Endodermal cell (in vitro differentiated cells): ENCODE data around the gene MTUS2. TPM values are rescaled to one million over a fixed set of nuclear protein-coding genes. Genes with fewer than 3 reads are reported as not detected.

Experiments used
- DNase-seq: peaks from one replicate; pipeline ENCODE4 v3.0.0-alpha.2; 2017
- H3K27ac ChIP-seq: 2 replicates; pipeline ENCODE4 v1.5.1; 2013; ENCODE audit warnings: mild to moderate bottlenecking, low read depth, low read length, moderate library complexity
- H3K27me3 ChIP-seq: 2 replicates; pipeline ENCODE4 v1.6.1; 2013; ENCODE audit warnings: mild to moderate bottlenecking, low read length, moderate library complexity; ENCODE audit not compliant: insufficient read depth, control insufficient read depth, poor library complexity, severe bottlenecking
- H3K36me3 ChIP-seq: 2 replicates; pipeline ENCODE4 v1.7.0; 2013; ENCODE audit warnings: mild to moderate bottlenecking, low read length, moderate library complexity; ENCODE audit not compliant: control insufficient read depth, insufficient read depth
- H3K4me1 ChIP-seq: one replicate; pipeline ENCODE4 v1.7.0; 2013; ENCODE audit warnings: low read length; ENCODE audit not compliant: control insufficient read depth, insufficient read depth
- H3K4me3 ChIP-seq: 2 replicates; pipeline ENCODE4 v1.5.1; 2013; ENCODE audit warnings: mild to moderate bottlenecking, low read length, moderate library complexity
- H3K9ac ChIP-seq: 2 replicates; pipeline ENCODE4 v1.6.1; 2013; ENCODE audit warnings: mild to moderate bottlenecking, low read length, moderate library complexity; ENCODE audit not compliant: poor library complexity, severe bottlenecking; ENCODE audit errors: extremely low read depth
- H3K9me3 ChIP-seq: 2 replicates; pipeline ENCODE4 v1.6.1; 2013; ENCODE audit warnings: mild to moderate bottlenecking, low read length, moderate library complexity; ENCODE audit not compliant: control insufficient read depth
- H3K27ac Mint-ChIP-seq: 2 replicates; pipeline ENCODE4 v1.8.0; 2020; ENCODE audit warnings: mixed read lengths
- H3K27me3 Mint-ChIP-seq: 2 replicates; pipeline ENCODE4 v1.8.0; 2021; ENCODE audit warnings: mild to moderate bottlenecking, mixed read lengths; ENCODE audit not compliant: insufficient read depth
- H3K36me3 Mint-ChIP-seq: 2 replicates; pipeline ENCODE4 v1.8.0; 2020; ENCODE audit warnings: low read depth, mixed read lengths
- H3K4me1 Mint-ChIP-seq: 2 replicates; pipeline ENCODE4 v1.8.0; 2020; ENCODE audit warnings: mixed read lengths
- H3K4me3 Mint-ChIP-seq: 2 replicates; pipeline ENCODE4 v1.8.0; 2020; ENCODE audit warnings: mild to moderate bottlenecking, moderate library complexity, mixed read lengths
- H3K9me3 Mint-ChIP-seq: 2 replicates; pipeline ENCODE4 v1.8.0; 2020; ENCODE audit warnings: mild to moderate bottlenecking, mixed read lengths
- WGBS, 2 experiments: methylation state at CpG; one replicate each; pipeline versions ENCODE4 v1.1.5 to v1.1.7; 2013; ENCODE audit warnings: missing lambda C conversion rate in 2 of 2, mixed read lengths in 1 of 2; ENCODE audit not compliant: insufficient coverage in 1 of 2, insufficient read length in 1 of 2; 5-methylcytosine and 5-hydroxymethylcytosine counted together
- total RNA-seq, 2 donors: library from RNA; stranded (reverse); fragmentation: NEBNext Ultra II Directional in 1 of 2; extraction: Animal tissue kit (Norgen Biotek cat#: 25700) in 1 of 2; gene quantifications; 2 replicates in 1 of 2; 3 replicates in 1 of 2; pipeline ENCODE4 v1.2.1, GENCODE V29; 2021
- TF ChIP-seq, protein P1 (sequence below): fragments of 200-600 bp; sonication (generic); conservative IDR thresholded peaks from 2 replicates; pipeline ENCODE4 v1.5.0; 2021; ENCODE audit warnings: antibody characterized with exemption, mild to moderate bottlenecking

MTUS2 gene
- total RNA-seq, 2 donors from 2014 or later = 1.2 to 1.3 TPM

DNA sequence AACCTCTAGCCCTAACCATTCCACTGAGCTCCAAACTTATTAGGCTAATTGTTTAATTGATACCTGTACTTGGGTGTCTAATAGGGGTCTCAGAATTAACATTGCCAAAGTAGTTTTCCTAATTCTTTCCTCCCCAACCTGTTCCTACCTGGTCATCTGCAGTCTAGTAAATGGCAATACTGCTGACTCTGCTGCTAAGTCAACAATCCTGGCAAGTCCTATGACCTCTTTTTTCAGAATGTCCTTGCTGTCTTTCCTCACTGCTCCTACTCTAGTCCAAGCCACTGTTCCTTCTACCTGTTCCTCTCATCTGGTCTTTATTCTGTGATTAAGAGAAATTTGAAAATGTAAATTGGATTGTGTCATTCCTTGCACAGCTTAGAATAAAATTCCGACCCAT lies 143.9 kb downstream of the MTUS2 start:
- Mint-ChIP-seq H3K4me3 (no peak overlapping the region), H3K36me3 (no peaks in the 10 kb centered on the region), H3K27me3 (peaks cover 7% of the 10 kb centered on the region), H3K27ac (no peak overlapping the region), H3K4me1 (no peaks in the 10 kb centered on the region), H3K9me3 (no peaks in the 10 kb centered on the region)
- no peak for DNase-seq
- Histone ChIP-seq H3K4me3 (no peak overlapping the region), H3K9me3 (peaks cover 21% of the 10 kb centered on the region), H3K27me3 (no peaks in the 10 kb centered on the region), H3K4me1 (no peaks in the 10 kb centered on the region), H3K9ac (no peak overlapping the region), H3K36me3 (no peaks in the 10 kb centered on the region), H3K27ac (no peak overlapping the region)
- TF ChIP-seq, protein P1, sequence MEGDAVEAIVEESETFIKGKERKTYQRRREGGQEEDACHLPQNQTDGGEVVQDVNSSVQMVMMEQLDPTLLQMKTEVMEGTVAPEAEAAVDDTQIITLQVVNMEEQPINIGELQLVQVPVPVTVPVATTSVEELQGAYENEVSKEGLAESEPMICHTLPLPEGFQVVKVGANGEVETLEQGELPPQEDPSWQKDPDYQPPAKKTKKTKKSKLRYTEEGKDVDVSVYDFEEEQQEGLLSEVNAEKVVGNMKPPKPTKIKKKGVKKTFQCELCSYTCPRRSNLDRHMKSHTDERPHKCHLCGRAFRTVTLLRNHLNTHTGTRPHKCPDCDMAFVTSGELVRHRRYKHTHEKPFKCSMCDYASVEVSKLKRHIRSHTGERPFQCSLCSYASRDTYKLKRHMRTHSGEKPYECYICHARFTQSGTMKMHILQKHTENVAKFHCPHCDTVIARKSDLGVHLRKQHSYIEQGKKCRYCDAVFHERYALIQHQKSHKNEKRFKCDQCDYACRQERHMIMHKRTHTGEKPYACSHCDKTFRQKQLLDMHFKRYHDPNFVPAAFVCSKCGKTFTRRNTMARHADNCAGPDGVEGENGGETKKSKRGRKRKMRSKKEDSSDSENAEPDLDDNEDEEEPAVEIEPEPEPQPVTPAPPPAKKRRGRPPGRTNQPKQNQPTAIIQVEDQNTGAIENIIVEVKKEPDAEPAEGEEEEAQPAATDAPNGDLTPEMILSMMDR = no peak
- WGBS, 2 experiments = 79% methylated on average over 1 of the region's 1 CpG; no CpG with 5 or more reads in 1 of the 2 experiments

DNA sequence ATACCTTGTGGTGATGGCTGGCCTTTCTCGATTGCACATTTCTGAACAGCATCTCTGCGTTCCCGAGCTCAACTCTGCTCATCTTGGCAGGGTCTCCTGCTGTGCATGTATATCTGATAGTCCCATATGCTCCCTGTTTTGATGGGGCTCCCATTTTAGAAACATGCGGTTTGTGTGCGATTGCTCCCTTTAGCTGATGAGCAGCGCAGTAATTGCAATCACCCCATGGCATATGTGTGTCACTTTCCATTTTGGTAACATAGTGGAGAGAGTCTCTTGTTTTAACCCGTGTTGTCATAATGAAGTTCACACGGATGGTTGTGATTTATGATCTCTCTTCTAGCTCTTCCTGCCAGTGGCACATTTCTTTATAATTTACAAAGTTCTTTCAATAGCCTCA lies 144.7 kb downstream of the MTUS2 start:
- Histone ChIP-seq H3K4me3 (no peak overlapping the region), H3K9ac (no peak overlapping the region), H3K4me1 (no peaks in the 10 kb centered on the region), H3K9me3 (peaks cover 20% of the 10 kb centered on the region), H3K36me3 (no peaks in the 10 kb centered on the region), H3K27ac (no peak overlapping the region), H3K27me3 (no peaks in the 10 kb centered on the region)
- no peaks in the 10 kb centered on the region for H3K4me1 Mint-ChIP-seq
- H3K27me3 Mint-ChIP-seq = peaks cover 7% of the 10 kb centered on the region
- TF ChIP-seq, protein P1 = no peak
- DNase-seq = no peak
- H3K4me3 Mint-ChIP-seq = no peak overlapping the region
- H3K9me3 Mint-ChIP-seq = no peaks in the 10 kb centered on the region
- WGBS, 2 experiments = 88 to 92% methylated on average over 7 to 8 of the region's 8 CpGs
- H3K27ac Mint-ChIP-seq = no peak overlapping the region
- H3K36me3 Mint-ChIP-seq = no peaks in the 10 kb centered on the region

DNA sequence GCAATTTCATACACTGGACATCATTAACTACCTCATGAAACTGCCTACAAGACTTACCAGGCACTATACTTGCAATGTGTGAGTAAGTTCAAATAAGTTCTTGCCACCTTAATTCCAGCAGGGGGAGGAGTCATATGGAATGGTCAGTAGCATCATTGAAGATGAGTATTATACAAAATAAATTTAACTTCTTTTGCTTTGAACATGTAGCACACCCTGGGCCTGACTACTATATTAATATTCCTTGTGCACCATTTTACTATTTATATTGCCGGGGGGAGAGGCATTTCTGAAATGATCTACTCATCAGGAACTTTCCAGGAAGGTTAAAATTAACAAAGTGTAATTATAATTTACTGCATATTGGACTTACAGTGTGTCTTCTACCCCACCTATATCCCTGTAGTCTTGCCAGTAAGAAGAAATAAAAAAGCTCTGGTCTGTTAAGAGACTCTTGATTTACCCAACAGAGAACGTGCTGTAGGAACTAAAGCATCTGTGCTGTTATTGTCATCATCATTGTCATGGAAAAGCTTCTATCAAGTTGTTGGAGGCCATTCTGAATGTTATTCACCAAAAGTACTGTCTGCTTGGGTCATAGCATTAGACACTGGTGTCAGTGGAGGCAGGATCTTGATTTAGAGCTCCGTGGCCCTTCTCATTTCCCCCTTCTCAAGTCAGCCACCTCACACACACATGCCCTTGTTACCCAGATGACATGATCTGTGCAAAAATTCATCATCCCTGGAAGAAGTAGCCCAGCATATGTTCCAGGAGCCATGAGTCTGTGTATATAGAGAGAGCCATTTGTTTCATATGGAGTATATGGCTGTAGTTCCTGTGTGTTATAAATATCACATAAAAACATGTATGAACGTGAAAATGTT lies 147.1 kb downstream of the MTUS2 start:
- WGBS, 2 experiments = 50 to 59% methylated on average over 1 to 4 of the region's 4 CpGs

More for the DNA sequence above, 147.1 kb downstream of the MTUS2 start:
- Histone ChIP-seq H3K9ac (no peak overlapping the region), H3K27ac (no peak overlapping the region), H3K27me3 (no peaks in the 10 kb centered on the region), H3K4me1 (no peaks in the 10 kb centered on the region), H3K9me3 (peaks cover 15% of the 10 kb centered on the region), H3K36me3 (no peaks in the 10 kb centered on the region), H3K4me3 (no peak overlapping the region)
- Mint-ChIP-seq H3K27ac (no peak overlapping the region), H3K4me3 (no peak overlapping the region), H3K36me3 (no peaks in the 10 kb centered on the region), H3K4me1 (no peaks in the 10 kb centered on the region), H3K27me3 (no peaks in the 10 kb centered on the region), H3K9me3 (no peaks in the 10 kb centered on the region)
- no peak for DNase-seq
- TF ChIP-seq, protein P1 = peak; percentile 35
